Smooth muscle cell (in vitro differentiated cells): ENCODE results near the gene VPS41. TPM values are rescaled to one million over a fixed set of nuclear protein-coding genes. Genes with fewer than 3 reads are reported as not detected.

Source experiments
- DNase-seq: peaks from one replicate; lab custom pipeline; 2025; ENCODE audit not compliant: unreplicated experiment; lab: John Stamatoyannopoulos, UW
- H2AFZ ChIP-seq: fragments of 200-600 bp; sonication (generic); 2 replicates; pipeline ENCODE4 v1.6.0; 2016; ENCODE audit warnings: antibody characterized with exemption, low read depth, mild to moderate bottlenecking
- H3F3A ChIP-seq: fragments of 200-600 bp; sonication (generic); 2 replicates; pipeline ENCODE4 v1.6.0; 2017; ENCODE audit warnings: antibody characterized with exemption, low read depth
- H3K27ac ChIP-seq: fragments of 200-600 bp; sonication (generic); 2 replicates; pipeline ENCODE4 v1.5.1; 2016; ENCODE audit warnings: low read depth, mild to moderate bottlenecking
- H3K27me3 ChIP-seq: fragments of 200-600 bp; sonication (generic); 2 replicates; pipeline ENCODE4 v1.6.1; 2016; ENCODE audit warnings: low read depth, mild to moderate bottlenecking
- H3K36me3 ChIP-seq: fragments of 200-600 bp; sonication (generic); 2 replicates; pipeline ENCODE4 v1.5.1; 2016; ENCODE audit warnings: low read depth
- H3K4me1 ChIP-seq: fragments of 200-600 bp; sonication (generic); 2 replicates; pipeline ENCODE4 v1.5.1; 2016; ENCODE audit warnings: low read depth
- H3K4me2 ChIP-seq: fragments of 200-600 bp; sonication (generic); 2 replicates; pipeline ENCODE4 v1.6.0; 2016; ENCODE audit warnings: mild to moderate bottlenecking
- H3K4me3 ChIP-seq: fragments of 200-600 bp; sonication (generic); 2 replicates; pipeline ENCODE4 v1.5.1; 2016; ENCODE audit warnings: mild to moderate bottlenecking
- H3K79me2 ChIP-seq: fragments of 200-600 bp; sonication (generic); 2 replicates; pipeline ENCODE4 v1.6.0; 2016; ENCODE audit warnings: low read depth, mild to moderate bottlenecking
- H3K9ac ChIP-seq: fragments of 200-600 bp; sonication (generic); 2 replicates; pipeline ENCODE4 v1.6.0; 2016; ENCODE audit warnings: low read depth
- H3K9me3 ChIP-seq: fragments of 200-600 bp; sonication (generic); replicated peaks from 2 replicates; pipeline ENCODE4 v1.5.1; 2016; ENCODE audit warnings: low read depth
- H4K20me1 ChIP-seq: fragments of 200-600 bp; sonication (generic); 2 replicates; pipeline ENCODE4 v1.6.0; 2016; ENCODE audit warnings: low read depth
- CTCF ChIP-seq: fragments of 200-600 bp; sonication (generic); IDR thresholded peaks from 2 replicates; pipeline ENCODE4 v1.5.1; 2017; ENCODE audit warnings: borderline replicate concordance, mild to moderate bottlenecking, antibody characterized with exemption; ENCODE audit not compliant: insufficient read depth, poor library complexity, severe bottlenecking
- WGBS: methylation state at CpG from one replicate; pipeline ENCODE4 v1.1.7; 2016; ENCODE audit warnings: low lambda C conversion rate; 5-methylcytosine and 5-hydroxymethylcytosine counted together
- polyA plus RNA-seq: library from polyadenylated mRNA; unstranded; fragments of >200 nt; fragmentation: Nextera tagmentation; extraction: Ambion mirVana; gene quantifications from 2 replicates; pipeline ENCODE4 v1.2.1, GENCODE V29; 2016
- total RNA-seq: library from RNA; depleted of rRNA; stranded (reverse); fragments of >200 nt; gene quantifications from 2 replicates; pipeline ENCODE4 v1.2.3, GENCODE V29; 2014

The VPS41 gene
- total and polyA plus RNA-seq, 2 experiments from 2014 or later: 22.1 to 39.7 TPM

DNA sequence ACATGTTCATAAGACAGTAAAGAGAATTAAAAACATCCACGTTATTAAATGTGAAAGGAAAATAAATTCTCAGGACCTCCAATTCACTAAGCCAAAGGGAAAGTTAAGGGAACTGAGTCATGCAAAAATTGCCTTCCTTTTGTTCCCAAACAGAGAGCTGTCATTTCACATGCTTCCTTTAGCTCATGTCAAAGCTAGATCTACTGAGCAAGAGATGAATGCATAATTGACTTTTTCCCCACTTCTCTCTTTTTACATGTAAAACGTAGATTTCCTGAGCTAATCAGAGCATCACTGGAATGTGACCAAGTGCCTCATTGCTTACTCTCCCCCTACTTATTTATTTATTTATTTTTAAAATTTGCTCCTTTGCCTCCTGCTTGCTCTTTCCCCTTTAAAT lies 148.8 kb downstream of the VPS41 start:
- H3K36me3 ChIP-seq: no peaks in the 10 kb centered on the region
- no peaks in the 10 kb centered on the region for H3K79me2 ChIP-seq
- no peak overlapping the region for H3K9ac ChIP-seq
- no peaks in the 10 kb centered on the region for H3K4me1 ChIP-seq
- H3K9me3 ChIP-seq: no peaks in the 10 kb centered on the region
- H2AFZ ChIP-seq: no peak overlapping the region
- WGBS: 71% methylated on average over 2 of the region's 2 CpGs
- H3F3A ChIP-seq: no peaks in the 10 kb centered on the region
- H3K27ac ChIP-seq: no peak overlapping the region
- no peak for TF ChIP-seq CTCF
- H3K4me3 ChIP-seq: no peak overlapping the region
- no peak for DNase-seq
- H3K4me2 ChIP-seq: no peak overlapping the region
- no peaks in the 10 kb centered on the region for H4K20me1 ChIP-seq
- no peaks in the 10 kb centered on the region for H3K27me3 ChIP-seq

DNA sequence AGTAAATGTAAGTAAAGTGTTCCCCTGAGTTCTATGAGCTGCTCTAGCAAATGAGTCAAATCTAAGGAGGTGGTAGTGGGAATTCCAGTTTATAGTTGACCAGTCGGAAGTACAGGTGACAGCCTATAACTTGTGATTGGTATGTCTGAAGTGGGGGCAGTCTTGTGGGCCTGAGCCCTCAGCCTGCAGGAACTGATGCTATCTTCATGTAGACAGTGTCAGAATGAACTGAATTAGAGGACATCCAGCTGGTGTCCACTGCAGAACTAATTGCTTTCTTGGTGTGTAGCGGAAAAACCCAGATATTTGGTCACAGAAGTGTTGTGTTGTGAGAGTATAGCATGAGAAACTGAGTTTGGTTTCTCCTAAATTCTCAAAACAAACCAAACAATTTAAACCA lies 150.0 kb downstream of the VPS41 start:
- no peak overlapping the region for H2AFZ ChIP-seq
- 94% methylated on average over 2 of the region's 2 CpGs for WGBS
- H3K4me1 ChIP-seq: no peaks in the 10 kb centered on the region
- no peak overlapping the region for H3K27ac ChIP-seq
- no peak overlapping the region for H3K4me3 ChIP-seq
- H3F3A ChIP-seq: no peaks in the 10 kb centered on the region
- no peak for TF ChIP-seq CTCF
- H3K9me3 ChIP-seq: no peaks in the 10 kb centered on the region
- no peak for DNase-seq
- H3K79me2 ChIP-seq: no peaks in the 10 kb centered on the region
- H4K20me1 ChIP-seq: no peaks in the 10 kb centered on the region
- H3K36me3 ChIP-seq: no peaks in the 10 kb centered on the region
- H3K27me3 ChIP-seq: no peaks in the 10 kb centered on the region
- no peak overlapping the region for H3K4me2 ChIP-seq
- no peak overlapping the region for H3K9ac ChIP-seq

DNA sequence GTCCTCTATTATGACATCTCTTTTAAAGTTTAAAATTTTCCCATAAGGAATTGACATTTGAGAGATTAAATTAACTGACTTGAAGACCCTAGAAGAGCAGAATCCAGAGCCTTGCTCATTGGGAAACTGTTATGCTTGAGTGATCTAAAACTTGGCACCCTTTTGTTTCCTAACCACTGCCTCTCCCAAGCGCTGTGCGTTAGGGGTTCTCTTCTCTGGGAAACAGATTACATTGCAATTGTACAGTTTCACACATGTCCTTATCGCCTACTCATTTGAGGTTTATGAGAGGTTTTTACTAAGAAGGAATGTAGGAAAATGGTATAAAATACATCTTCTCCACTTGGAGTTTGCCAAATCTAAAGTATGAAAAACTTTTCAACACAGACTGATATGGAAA lies 151.1 kb downstream of the VPS41 start:
- WGBS: 96% methylated on average over 3 of the region's 3 CpGs
- TF ChIP-seq CTCF: no peak
- no peak for DNase-seq
- Histone ChIP-seq H3F3A (no peaks in the 10 kb centered on the region), H3K4me3 (no peak overlapping the region), H3K79me2 (no peaks in the 10 kb centered on the region), H3K9ac (no peak overlapping the region), H3K36me3 (no peaks in the 10 kb centered on the region), H3K4me2 (no peak overlapping the region), H2AFZ (no peak overlapping the region), H3K9me3 (no peaks in the 10 kb centered on the region), H4K20me1 (no peaks in the 10 kb centered on the region), H3K27ac (no peak overlapping the region), H3K4me1 (no peaks in the 10 kb centered on the region), H3K27me3 (no peaks in the 10 kb centered on the region)

GRCh38 chr7:38756521-38756920 lies 152.5 kb downstream of the VPS41 start:
- H3F3A ChIP-seq: no peaks in the 10 kb centered on the region
- no peaks in the 10 kb centered on the region for H3K27me3 ChIP-seq
- peaks cover 3% of the 10 kb centered on the region for H3K36me3 ChIP-seq
- H3K79me2 ChIP-seq: no peaks in the 10 kb centered on the region
- WGBS: 96% methylated on average over 5 of the region's 5 CpGs
- H2AFZ ChIP-seq: no peak overlapping the region
- no peak overlapping the region for H3K4me3 ChIP-seq
- no peak for TF ChIP-seq CTCF
- no peak overlapping the region for H3K9ac ChIP-seq
- H3K27ac ChIP-seq: no peak overlapping the region
- no peak overlapping the region for H3K4me2 ChIP-seq
- H3K4me1 ChIP-seq: no peaks in the 10 kb centered on the region
- H3K9me3 ChIP-seq: no peaks in the 10 kb centered on the region
- no peaks in the 10 kb centered on the region for H4K20me1 ChIP-seq
- DNase-seq: no peak
